ENCODE measurements around the gene RASGRP3. TPM values are rescaled to one million over a fixed set of nuclear protein-coding genes. Genes with fewer than 3 reads are reported as not detected.

The RASGRP3 gene
- total RNA-seq, 2 donors from 2014 or later, result 1.5 to 26.2 TPM

GRCh38 chr2:33491441-33492084 lies 15.1 kb downstream of the RASGRP3 start:
- peaks cover 2% of the 10 kb centered on the region for H3K9me3 Mint-ChIP-seq
- H3K27me3 Mint-ChIP-seq, result peaks cover 19 to 42% of the 10 kb centered on the region in 2 donors
- DNase-seq (ENCODE audit: low spot score), result no peak
- H3K4me3 Mint-ChIP-seq, result peak overlapping the region; percentile 15
- peaks cover 13 to 46% of the 10 kb centered on the region in 2 donors for H3K4me1 Mint-ChIP-seq (ENCODE audit: low read depth in 2 of 2)
- H3K27ac Mint-ChIP-seq, result no peak overlapping the region
- ATAC-seq, result no peak
- H3K36me3 Mint-ChIP-seq, result peaks cover 8% of the 10 kb centered on the region

GRCh38 chr2:33492399-33493134 lies 16.1 kb downstream of the RASGRP3 start:
- Mint-ChIP-seq H3K4me3 (no peak overlapping the region), H3K4me1 (ENCODE audit: low read depth in 2 of 2) (peaks cover 16 to 51% of the 10 kb centered on the region in 2 donors), H3K27me3 (peaks cover 19 to 38% of the 10 kb centered on the region in 2 donors), H3K27ac (peak overlapping the region in 1 of 2 donors; percentile 10), H3K9me3 (no peaks in the 10 kb centered on the region), H3K36me3 (peaks cover 8% of the 10 kb centered on the region)
- DNase-seq (ENCODE audit: low spot score), result no peak
- no peak for ATAC-seq

GRCh38 chr2:33494155-33494779 lies 17.8 kb downstream of the RASGRP3 start:
- ATAC-seq (no peak), DNase-seq (ENCODE audit: low spot score) (no peak)
- Mint-ChIP-seq H3K4me1 (ENCODE audit: low read depth in 2 of 2) (peaks cover 18 to 54% of the 10 kb centered on the region in 2 donors), H3K27me3 (peaks cover 20 to 36% of the 10 kb centered on the region in 2 donors), H3K36me3 (peaks cover 8% of the 10 kb centered on the region), H3K4me3 (no peak overlapping the region), H3K27ac (no peak overlapping the region), H3K9me3 (no peaks in the 10 kb centered on the region)

GRCh38 chr2:33494877-33495641 lies 18.6 kb downstream of the RASGRP3 start:
- no peaks in the 10 kb centered on the region for H3K9me3 Mint-ChIP-seq
- H3K27me3 Mint-ChIP-seq, result peaks cover 25 to 40% of the 10 kb centered on the region in 2 donors
- DNase-seq (ENCODE audit: low spot score) (no peak), ATAC-seq (no peak)
- peak overlapping the region in 1 of 2 donors; percentile 65 for H3K27ac Mint-ChIP-seq
- peaks cover 12% of the 10 kb centered on the region for H3K36me3 Mint-ChIP-seq
- H3K4me1 Mint-ChIP-seq (ENCODE audit: low read depth in 2 of 2), result peaks cover 18 to 58% of the 10 kb centered on the region in 2 donors
- H3K4me3 Mint-ChIP-seq, result peak overlapping the region; percentile 59

- Mint-ChIP-seq H3K27ac (peak overlapping the region in 1 of 2 donors; percentile 65), H3K9me3 (no peaks in the 10 kb centered on the region), H3K4me1 (ENCODE audit: low read depth in 2 of 2) (peaks cover 18 to 56% of the 10 kb centered on the region in 2 donors), H3K27me3 (peaks cover 23 to 39% of the 10 kb centered on the region in 2 donors), H3K36me3 (peaks cover 9% of the 10 kb centered on the region), H3K4me3 (peak overlapping the region; percentile 59)
- ATAC-seq (no peak), DNase-seq (ENCODE audit: low spot score) (no peak)
These were observed 19.2 kb downstream of the RASGRP3 start for GRCh38 chr2:33495683-33496082.

GRCh38 chr2:33496150-33496549 lies 19.7 kb downstream of the RASGRP3 start:
- peaks cover 22 to 39% of the 10 kb centered on the region in 2 donors for H3K27me3 Mint-ChIP-seq
- H3K36me3 Mint-ChIP-seq, result peaks cover 9% of the 10 kb centered on the region
- H3K4me1 Mint-ChIP-seq (ENCODE audit: low read depth in 2 of 2), result peaks cover 18 to 56% of the 10 kb centered on the region in 2 donors
- no peaks in the 10 kb centered on the region for H3K9me3 Mint-ChIP-seq
- no peak for ATAC-seq
- DNase-seq (ENCODE audit: low spot score), result no peak
- H3K27ac Mint-ChIP-seq, result peak overlapping the region in 1 of 2 donors; percentile 65
- H3K4me3 Mint-ChIP-seq, result peak overlapping the region; percentile 59

- H3K27me3 Mint-ChIP-seq, result peaks cover 27 to 42% of the 10 kb centered on the region in 2 donors
- H3K4me3 Mint-ChIP-seq, result peak overlapping the region; percentile 59
- no peaks in the 10 kb centered on the region for H3K9me3 Mint-ChIP-seq
- H3K27ac Mint-ChIP-seq, result peak overlapping the region in 1 of 2 donors; percentile 65
- DNase-seq (ENCODE audit: low spot score), result no peak
- no peak for ATAC-seq
- H3K36me3 Mint-ChIP-seq, result peaks cover 9% of the 10 kb centered on the region
- H3K4me1 Mint-ChIP-seq (ENCODE audit: low read depth in 2 of 2), result peaks cover 18 to 60% of the 10 kb centered on the region in 2 donors
These were observed 20.3 kb downstream of the RASGRP3 start for GRCh38 chr2:33496726-33497125.

GRCh38 chr2:33497221-33497650 lies 20.8 kb downstream of the RASGRP3 start:
- Mint-ChIP-seq H3K36me3 (peaks cover 9% of the 10 kb centered on the region), H3K9me3 (no peaks in the 10 kb centered on the region), H3K4me1 (ENCODE audit: low read depth in 2 of 2) (peaks cover 18 to 63% of the 10 kb centered on the region in 2 donors), H3K27me3 (peaks cover 32 to 43% of the 10 kb centered on the region in 2 donors), H3K4me3 (peak overlapping the region; percentile 59), H3K27ac (peak overlapping the region; percentile 75 to 76)
- peak; percentile 76 to 85 for ATAC-seq
- no peak for DNase-seq (ENCODE audit: low spot score)

- Mint-ChIP-seq H3K27me3 (peaks cover 24 to 38% of the 10 kb centered on the region in 2 donors), H3K4me1 (ENCODE audit: low read depth in 2 of 2) (peaks cover 18 to 57% of the 10 kb centered on the region in 2 donors), H3K4me3 (peak overlapping the region; percentile 59), H3K36me3 (peaks cover 9% of the 10 kb centered on the region), H3K27ac (peak overlapping the region; percentile 75 to 76), H3K9me3 (no peaks in the 10 kb centered on the region)
- peak in 1 of 2 donors; percentile 67 for ATAC-seq
- no peak for DNase-seq (ENCODE audit: low spot score)
These were observed 22.0 kb downstream of the RASGRP3 start for GRCh38 chr2:33498291-33498956.

GRCh38 chr2:33500177-33500576 lies 23.7 kb downstream of the RASGRP3 start:
- H3K36me3 Mint-ChIP-seq, result peaks cover 9% of the 10 kb centered on the region
- H3K27me3 Mint-ChIP-seq, result peaks cover 23 to 31% of the 10 kb centered on the region in 2 donors
- H3K27ac Mint-ChIP-seq, result peak overlapping the region in 1 of 2 donors; percentile 31
- H3K9me3 Mint-ChIP-seq, result no peaks in the 10 kb centered on the region
- H3K4me3 Mint-ChIP-seq, result no peak overlapping the region
- peaks cover 15 to 50% of the 10 kb centered on the region in 2 donors for H3K4me1 Mint-ChIP-seq (ENCODE audit: low read depth in 2 of 2)
- ATAC-seq, result no peak
- DNase-seq (ENCODE audit: low spot score), result no peak

- DNase-seq (ENCODE audit: low spot score) (no peak), ATAC-seq (no peak)
- Mint-ChIP-seq H3K27me3 (peaks cover 23 to 27% of the 10 kb centered on the region in 2 donors), H3K27ac (peak overlapping the region in 1 of 2 donors; percentile 0), H3K9me3 (no peaks in the 10 kb centered on the region), H3K4me1 (ENCODE audit: low read depth in 2 of 2) (peaks cover 11 to 38% of the 10 kb centered on the region in 2 donors), H3K4me3 (no peak overlapping the region), H3K36me3 (peaks cover 9% of the 10 kb centered on the region)
These were observed 25.6 kb downstream of the RASGRP3 start for GRCh38 chr2:33502025-33502424.

- DNase-seq (ENCODE audit: low spot score), result no peak
- ATAC-seq, result no peak
- no peak overlapping the region for H3K4me3 Mint-ChIP-seq
- H3K27ac Mint-ChIP-seq, result no peak overlapping the region
- H3K4me1 Mint-ChIP-seq (ENCODE audit: low read depth in 2 of 2), result peaks cover 5 to 28% of the 10 kb centered on the region in 2 donors
- peaks cover 9% of the 10 kb centered on the region for H3K36me3 Mint-ChIP-seq
- no peaks in the 10 kb centered on the region for H3K9me3 Mint-ChIP-seq
- H3K27me3 Mint-ChIP-seq, result peaks cover 23 to 28% of the 10 kb centered on the region in 2 donors
These were observed 26.6 kb downstream of the RASGRP3 start for GRCh38 chr2:33503002-33503401.
